Dedifferentiated amniotic fluid mesenchymal stem cell (primary cell): Measurements from ENCODE around the gene WAS.
"Not testable (repeated sequence)": the region's sequence is repeated elsewhere in the genome, so short reads cannot be mapped to it uniquely, and the experiment has no call there.

Experiments used
- DNase-seq: peaks from one replicate; pipeline ENCODE4 v3.0.0-alpha.2; 2016; ENCODE audit errors: extremely low spot score

The WAS gene

GRCh38 chrX:48685416-48685815 is 1.8 kb downstream of the WAS start:
- no peak for DNase-seq

- no peak for DNase-seq
Measured at GRCh38 chrX:48688531-48689150, 5.0 kb downstream of the WAS start.

GRCh38 chrX:48689208-48689920 is 5.8 kb downstream of the WAS start:
- DNase-seq = no peak

- not testable (repeated sequence) for DNase-seq
Measured at GRCh38 chrX:48691746-48692145, 8.1 kb downstream of the WAS start.

GRCh38 chrX:48694776-48695533 is 11.4 kb downstream of the WAS start:
- DNase-seq = no peak

GRCh38 chrX:48695534-48695896 is 11.9 kb downstream of the WAS start:
- no peak for DNase-seq

- no peak for DNase-seq
Measured at GRCh38 chrX:48695925-48696300, 12.3 kb downstream of the WAS start.

- peak; percentile 79 for DNase-seq
Measured at GRCh38 chrX:48696301-48696908, 12.8 kb downstream of the WAS start, which contains the start of gene SUV39H1. TSS of gene SUV39H1 (plus strand) at chrX:48696734. CDS start at chrX:48696785, 51 bp downstream.

GRCh38 chrX:48696909-48697727 is 13.5 kb downstream of the WAS start:
- no peak for DNase-seq

GRCh38 chrX:48698306-48698705 is 14.7 kb downstream of the WAS start:
- DNase-seq = no peak

GRCh38 chrX:48700246-48700645 is 16.6 kb downstream of the WAS start:
- DNase-seq = no peak

GRCh38 chrX:48700951-48701653 is 17.5 kb downstream of the WAS start:
- no peak for DNase-seq

- DNase-seq = no peak
Measured at GRCh38 chrX:48702032-48702431, 18.4 kb downstream of the WAS start.

- no peak for DNase-seq
Measured at GRCh38 chrX:48702716-48703115, 19.1 kb downstream of the WAS start.

GRCh38 chrX:48703228-48703627 is 19.6 kb downstream of the WAS start:
- DNase-seq = no peak

GRCh38 chrX:48703642-48704481 is 20.3 kb downstream of the WAS start:
- DNase-seq = no peak

- no peak for DNase-seq
Measured at GRCh38 chrX:48705871-48706270, 22.3 kb downstream of the WAS start.

GRCh38 chrX:48709522-48710112 is 26.0 kb downstream of the WAS start:
- no peak for DNase-seq

- no peak for DNase-seq
Measured at GRCh38 chrX:48711162-48711928, 27.7 kb downstream of the WAS start.
